ENCODE measurements around the gene CD300LD. TPM values are rescaled to one million over a fixed set of nuclear protein-coding genes. Genes with fewer than 3 reads are reported as not detected.

The CD300LD gene
- total and polyA plus RNA-seq, 2 of the 8 experiments (the other 6 are each of a cell fraction or from before 2014, with no cell fraction given) = not detected

- H2BK15ac ChIP-seq (ENCODE audit: low read length) = no peak overlapping the region
- H2BK5ac ChIP-seq (ENCODE audit: low read depth, low read length) = no peak overlapping the region
- H3K23ac ChIP-seq (ENCODE audit: insufficient read length) = no peak overlapping the region
- H2BK120ac ChIP-seq (replicated peaks; ENCODE audit: low read depth, low read length) = no peak overlapping the region
- H3K79me2 ChIP-seq (ENCODE audit: control insufficient read depth in 1 of 2, insufficient read depth in 2 of 2, low read length in 2 of 2) = no peaks in the 10 kb centered on the region
- H3K4me3 ChIP-seq (ENCODE audit: extremely low read depth in 1 of 4, insufficient read depth in 2 of 4, low read depth in 3 of 4, low read length in 4 of 4) = no peak overlapping the region
- H4K91ac ChIP-seq (replicated peaks; ENCODE audit: insufficient read length, low read length) = no peak overlapping the region
- no peak for FAIRE-seq
- no peaks in the 10 kb centered on the region for H3K79me1 ChIP-seq (ENCODE audit: low read depth, low read length)
- H3K4me2 ChIP-seq (ENCODE audit: insufficient read depth in 1 of 2, low read depth in 2 of 2, low read length in 2 of 2) = no peak overlapping the region
- no peak overlapping the region for H4K8ac ChIP-seq (ENCODE audit: extremely low read depth, insufficient read depth, low read length)
- H2AK5ac ChIP-seq (ENCODE audit: low read depth, low read length) = no peak overlapping the region
- H3K9me3 ChIP-seq (ENCODE audit: insufficient read depth in 2 of 2, low read depth in 1 of 2, low read length in 1 of 2) = no peaks in the 10 kb centered on the region
- no peaks in the 10 kb centered on the region for H4K20me1 ChIP-seq (replicated peaks in 1 of 2; ENCODE audit: control insufficient read depth in 1 of 2, insufficient read depth in 2 of 2, low read length in 2 of 2)
- no peak overlapping the region for H3K9ac ChIP-seq (replicated peaks in 1 of 4; ENCODE audit: extremely low read depth in 1 of 4, low read depth in 3 of 4, low read length in 3 of 4)
- H3K27me3 ChIP-seq (replicated peaks in 1 of 4; ENCODE audit: control insufficient read depth in 3 of 4, extremely low read depth in 1 of 4, insufficient read depth in 3 of 4, low read length in 3 of 4) = peaks cover 0 to 1% (median 0%) of the 10 kb centered on the region in 4 experiments; a peak in 2 of 7 replicates
- no peak overlapping the region for H3K27ac ChIP-seq (ENCODE audit: low read depth, low read length)
- WGBS, 2 experiments (ENCODE audit: extremely low coverage in 1 of 2, insufficient coverage in 1 of 2, insufficient read length in 1 of 2, insufficient replicate concordance in 2 of 2, low coverage in 1 of 2, low lambda C conversion rate in 2 of 2, missing lambda C conversion rate in 1 of 2) = 93% methylated on average over 5 of the region's 5 CpGs; no CpG with 5 or more reads in 1 of the 2 experiments
- no peaks in the 10 kb centered on the region for H3K4me1 ChIP-seq (replicated peaks in 1 of 4; ENCODE audit: control insufficient read depth in 3 of 4, insufficient read depth in 4 of 4, low read length in 3 of 4)
- DNase-seq (ENCODE audit: low read depth in 1 of 2, low spot score in 2 of 2) = no peak
- H3K18ac ChIP-seq (ENCODE audit: extremely low read depth, low read length) = no peak overlapping the region
- H3K14ac ChIP-seq (ENCODE audit: insufficient read length) = no peak overlapping the region
- no peak overlapping the region for H2BK12ac ChIP-seq (ENCODE audit: low read depth, low read length)
- ChIA-PET POLR2A (ENCODE audit: partially characterized antibody) (no interaction called here), CTCF (ENCODE audit: partially characterized antibody) (interaction anchor here (1.0 kb wide), 1 partner anchor 19 kb away, joined by 3 read pairs; the partner anchor contains the start of gene CD300H)
- H3K4ac ChIP-seq (replicated peaks; ENCODE audit: insufficient read length, low read depth, low read length) = no peak overlapping the region
- H3K56ac ChIP-seq (replicated peaks; ENCODE audit: insufficient read length, low read depth, low read length) = no peak overlapping the region
- no peak overlapping the region for H2AFZ ChIP-seq (ENCODE audit: low read length)
- H4K5ac ChIP-seq (ENCODE audit: insufficient read length, low read depth, low read length) = no peak overlapping the region
- no peaks in the 10 kb centered on the region for H3K36me3 ChIP-seq (ENCODE audit: control insufficient read depth in 2 of 4, insufficient read depth in 4 of 4, low read length in 3 of 4)
- H2BK20ac ChIP-seq (ENCODE audit: low read length) = no peak overlapping the region
- no peaks in the 10 kb centered on the region for H3K23me2 ChIP-seq (ENCODE audit: low read depth, low read length)
- TF ChIP-seq EZH2 (IDR thresholded peaks at IDR 0.05; ENCODE audit: low read depth, low read length, severe bottlenecking) (no peak), RXRA (IDR thresholded peaks at IDR 0.05; ENCODE audit: insufficient read depth, low read depth, low read length) (no peak), POU5F1 (IDR thresholded peaks at IDR 0.05; ENCODE audit: low read depth, low read length) (no peak), POLR2A (IDR thresholded peaks at IDR 0.05; ENCODE audit: control extremely low read depth in 1 of 2, low read depth in 2 of 2, low read length in 2 of 2) (no peak), EP300 (IDR thresholded peaks at IDR 0.05; ENCODE audit: borderline replicate concordance in 1 of 2, low read depth in 2 of 2, low read length in 2 of 2) (no peak), MAFK (IDR thresholded peaks at IDR 0.05; ENCODE audit: low read depth, low read length) (no peak), SP1 (IDR thresholded peaks at IDR 0.05; ENCODE audit: low read depth, low read length) (no peak), NANOG (IDR thresholded peaks at IDR 0.05; ENCODE audit: insufficient read depth, low read depth, low read length, poor library complexity, severe bottlenecking) (no peak), CREB1 (IDR thresholded peaks at IDR 0.05) (no peak), TAF1 (IDR thresholded peaks at IDR 0.05; ENCODE audit: low read depth, low read length) (no peak)
- TF ChIP-seq, protein P1, sequence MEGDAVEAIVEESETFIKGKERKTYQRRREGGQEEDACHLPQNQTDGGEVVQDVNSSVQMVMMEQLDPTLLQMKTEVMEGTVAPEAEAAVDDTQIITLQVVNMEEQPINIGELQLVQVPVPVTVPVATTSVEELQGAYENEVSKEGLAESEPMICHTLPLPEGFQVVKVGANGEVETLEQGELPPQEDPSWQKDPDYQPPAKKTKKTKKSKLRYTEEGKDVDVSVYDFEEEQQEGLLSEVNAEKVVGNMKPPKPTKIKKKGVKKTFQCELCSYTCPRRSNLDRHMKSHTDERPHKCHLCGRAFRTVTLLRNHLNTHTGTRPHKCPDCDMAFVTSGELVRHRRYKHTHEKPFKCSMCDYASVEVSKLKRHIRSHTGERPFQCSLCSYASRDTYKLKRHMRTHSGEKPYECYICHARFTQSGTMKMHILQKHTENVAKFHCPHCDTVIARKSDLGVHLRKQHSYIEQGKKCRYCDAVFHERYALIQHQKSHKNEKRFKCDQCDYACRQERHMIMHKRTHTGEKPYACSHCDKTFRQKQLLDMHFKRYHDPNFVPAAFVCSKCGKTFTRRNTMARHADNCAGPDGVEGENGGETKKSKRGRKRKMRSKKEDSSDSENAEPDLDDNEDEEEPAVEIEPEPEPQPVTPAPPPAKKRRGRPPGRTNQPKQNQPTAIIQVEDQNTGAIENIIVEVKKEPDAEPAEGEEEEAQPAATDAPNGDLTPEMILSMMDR (IDR thresholded peaks at IDR 0.05; ENCODE audit: control extremely low read depth in 1 of 3, insufficient read depth in 1 of 3, low read depth in 1 of 3, low read length in 3 of 3) = no peak
- TF ChIP-seq, protein P2, sequence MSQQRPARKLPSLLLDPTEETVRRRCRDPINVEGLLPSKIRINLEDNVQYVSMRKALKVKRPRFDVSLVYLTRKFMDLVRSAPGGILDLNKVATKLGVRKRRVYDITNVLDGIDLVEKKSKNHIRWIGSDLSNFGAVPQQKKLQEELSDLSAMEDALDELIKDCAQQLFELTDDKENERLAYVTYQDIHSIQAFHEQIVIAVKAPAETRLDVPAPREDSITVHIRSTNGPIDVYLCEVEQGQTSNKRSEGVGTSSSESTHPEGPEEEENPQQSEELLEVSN (IDR thresholded peaks at IDR 0.05) = no peak
These were observed 6.4 kb downstream of the CD300LD start for GRCh38 chr17:74585711-74586110.

Data from H1 (cell line).